Retinal pigment epithelial cell (primary cell): Measurements from ENCODE around the gene COL9A2.
"Not testable (repeated sequence)": the region's sequence is repeated elsewhere in the genome, so short reads cannot be mapped to it uniquely, and the experiment has no call there.

Experiments used
- DNase-seq: peaks from one replicate; pipeline ENCODE4 v3.0.0-alpha.2; 2010; ENCODE audit warnings: low read depth
- H3K4me3 ChIP-seq: 2 replicates; pipeline ENCODE4 v1.5.1; 2011; ENCODE audit warnings: mild to moderate bottlenecking, low read length, control low read depth, moderate library complexity
- CTCF ChIP-seq: conservative IDR thresholded peaks from 2 replicates; pipeline ENCODE4 v1.5.1; 2011; ENCODE audit warnings: low read depth, low read length, control low read depth, inconsistent platforms

Gene COL9A2

GRCh38 chr1:40357625-40358024, 40.5 kb upstream of the COL9A2 start:
- no peak overlapping the region for H3K4me3 ChIP-seq
- DNase-seq = no peak
- TF ChIP-seq CTCF = no peak

GRCh38 chr1:40353082-40353481, 36.0 kb upstream of the COL9A2 start:
- TF ChIP-seq CTCF = no peak
- no peak overlapping the region for H3K4me3 ChIP-seq
- DNase-seq = no peak

- H3K4me3 ChIP-seq = no peak overlapping the region
- no peak for DNase-seq
- TF ChIP-seq CTCF = no peak
These were observed 35.0 kb upstream of the COL9A2 start for GRCh38 chr1:40352126-40352525.

- H3K4me3 ChIP-seq = no peak overlapping the region
These were observed 34.0 kb upstream of the COL9A2 start for GRCh38 chr1:40351124-40351523.

GRCh38 chr1:40350391-40350790, 33.3 kb upstream of the COL9A2 start:
- TF ChIP-seq CTCF = no peak
- no peak for DNase-seq
- H3K4me3 ChIP-seq = no peak overlapping the region

More at GRCh38 chr1:40351124-40351523, 34.0 kb upstream of the COL9A2 start:
- DNase-seq = no peak
- TF ChIP-seq CTCF = no peak

- DNase-seq = peak; percentile 77
- no peak overlapping the region for H3K4me3 ChIP-seq
- TF ChIP-seq CTCF = peak; percentile 8
These were observed 27.5 kb upstream of the COL9A2 start for GRCh38 chr1:40344597-40344996.

GRCh38 chr1:40342381-40342717, 25.3 kb upstream of the COL9A2 start:
- DNase-seq, H3K4me3 ChIP-seq: not testable (repeated sequence)
